B cell (primary cell): ENCODE measurements around the gene TMEM260. TPM values are rescaled to one million over a fixed set of nuclear protein-coding genes. Genes with fewer than 3 reads are reported as not detected.

Experiments
- ATAC-seq: fragments of 200-7000 bp; cut with Tn5 transposase; one replicate; pipeline ENCODE4 v1.10.0; 2021; ENCODE audit warnings: low read depth, mild to moderate bottlenecking, moderate number of reproducible peaks, moderate library complexity
- CTCF ChIA-PET: fragments of 350-600 bp; sonication (Branson Sonifier 250); formaldehyde crosslinking; loops from one replicate; lab custom pipeline; 2021; ENCODE audit warnings: antibody characterized with exemption, inconsistent platforms; lab: Charles Lee
- POLR2A ChIA-PET: fragments of 350-600 bp; sonication (Branson Sonifier 250); formaldehyde crosslinking; loops from one replicate; lab custom pipeline; 2021; ENCODE audit warnings: antibody characterized with exemption; lab: Charles Lee
- DNase-seq: peaks from one replicate; pipeline ENCODE4 v3.0.0; 2013
- H2AFZ ChIP-seq: 2 replicates; pipeline ENCODE4 v1.6.1; 2012; ENCODE audit warnings: mild to moderate bottlenecking, low read depth, low read length; ENCODE audit not compliant: insufficient read depth, poor library complexity, severe bottlenecking
- H3K27ac ChIP-seq, 2 donors: 1 replicate in 1 of 2; 2 replicates in 1 of 2; pipeline ENCODE4 v1.5.1; 2012 to 2013; ENCODE audit warnings: low read length in 2 of 2, mild to moderate bottlenecking in 2 of 2, moderate library complexity in 1 of 2
- H3K27me3 ChIP-seq, 4 experiments: fragments of 200-600 bp in 1 of 4; sonication (generic) in 1 of 4; replicated peaks in 1 of 4; 1 replicate in 2 of 4; 2 replicates in 2 of 4; pipeline versions ENCODE4 v1.6.1 to v1.7.0; 2013 to 2016; ENCODE audit warnings: low read length in 3 of 4, mild to moderate bottlenecking in 2 of 4, mixed read lengths in 1 of 4, moderate library complexity in 1 of 4; ENCODE audit not compliant: insufficient read depth in 4 of 4, control insufficient read depth in 3 of 4; ENCODE audit errors: control extremely low read depth in 1 of 4
- H3K36me3 ChIP-seq, 2 experiments: replicated peaks in 1 of 2; 1 replicate in 1 of 2; 2 replicates in 1 of 2; pipeline versions ENCODE4 v1.6.1 to v1.7.1; 2013; ENCODE audit warnings: low read length in 1 of 2; ENCODE audit not compliant: insufficient read depth in 2 of 2, control insufficient read depth in 1 of 2; ENCODE audit errors: control extremely low read depth in 1 of 2, extremely low read depth in 1 of 2
- H3K4me1 ChIP-seq, 2 donors: fragments of 200-600 bp in 1 of 2; sonication (generic) in 1 of 2; 1 replicate in 1 of 2; 2 replicates in 1 of 2; pipeline versions ENCODE4 v1.5.1 to v1.6.1; 2013 to 2017; ENCODE audit warnings: low read length in 2 of 2; ENCODE audit not compliant: control insufficient read depth in 2 of 2, insufficient read depth in 2 of 2
- H3K4me2 ChIP-seq: replicated peaks from 2 replicates; pipeline ENCODE3; 2012; ENCODE audit warnings: mild to moderate bottlenecking, low read depth, low read length; ENCODE audit not compliant: poor library complexity, severe bottlenecking
- H3K4me3 ChIP-seq, 5 experiments: fragments of 200-600 bp in 1 of 5; sonication (generic) in 1 of 5; 1 replicate in 3 of 5; 2 replicates in 2 of 5; pipeline versions ENCODE4 v1.5.1 to v1.7.0; 2011 to 2016; ENCODE audit warnings: low read length in 4 of 5, mild to moderate bottlenecking in 4 of 5, low read depth in 2 of 5, control low read depth in 1 of 5, moderate library complexity in 1 of 5; ENCODE audit not compliant: insufficient read depth in 1 of 5; ENCODE audit errors: control extremely low read depth in 1 of 5, extremely low read depth in 1 of 5
- H3K79me2 ChIP-seq: fragments of 200-600 bp; sonication (generic); one replicate; pipeline ENCODE4 v1.6.0; 2016; ENCODE audit warnings: low read length; ENCODE audit not compliant: control insufficient read depth, insufficient read depth
- H3K9ac ChIP-seq: fragments of 200-600 bp; sonication (generic); 2 replicates; pipeline ENCODE4 v1.6.1; 2017; ENCODE audit warnings: mild to moderate bottlenecking, low read length, moderate library complexity
- H3K9me3 ChIP-seq, 3 donors: one replicate each; pipeline versions ENCODE4 v1.6.1 to v1.7.1; 2013; ENCODE audit warnings: low read length in 2 of 3; ENCODE audit not compliant: control insufficient read depth in 2 of 3, insufficient read depth in 1 of 3; ENCODE audit errors: control extremely low read depth in 1 of 3
- H4K20me1 ChIP-seq: 2 replicates; pipeline ENCODE4 v1.6.0; 2012; ENCODE audit warnings: mild to moderate bottlenecking, low read length; ENCODE audit not compliant: insufficient read depth, control insufficient read depth, poor library complexity, severe bottlenecking
- H3K27ac Mint-ChIP-seq: one replicate; pipeline ENCODE4 v1.8.0; 2021; ENCODE audit warnings: mixed read lengths
- H3K27me3 Mint-ChIP-seq: one replicate; pipeline ENCODE4 v1.8.0; 2021; ENCODE audit warnings: mixed read lengths
- H3K4me1 Mint-ChIP-seq: one replicate; pipeline ENCODE4 v1.8.0; 2021; ENCODE audit warnings: mixed read lengths
- H3K4me3 Mint-ChIP-seq: one replicate; pipeline ENCODE4 v1.8.0; 2021; ENCODE audit warnings: mixed read lengths
- H3K9me3 Mint-ChIP-seq: one replicate; pipeline ENCODE4 v1.8.0; 2022; ENCODE audit warnings: mixed read lengths; ENCODE audit not compliant: insufficient read depth
- EZH2 ChIP-seq: IDR thresholded peaks from 2 replicates; pipeline ENCODE4 v1.6.1; 2012; ENCODE audit warnings: borderline replicate concordance, low read depth, mild to moderate bottlenecking, moderate library complexity, low read length; ENCODE audit not compliant: insufficient read depth, poor library complexity, severe bottlenecking
- WGBS: methylation state at CpG from one replicate; pipeline ENCODE4 v1.1.5; 2013; ENCODE audit warnings: missing lambda C conversion rate; ENCODE audit not compliant: insufficient coverage; 5-methylcytosine and 5-hydroxymethylcytosine counted together
- intact Hi-C: fragments of 100-400 bp; cut with micrococcal nuclease; formaldehyde crosslinking; loops from one replicate; pipeline ENCODE4 v1.10.0; 2022
- polyA plus RNA-seq: library from polyadenylated mRNA; depleted of rRNA; stranded (reverse); fragments of >200 nt; gene quantifications from 2 replicates; pipeline ENCODE4 v1.2.3, GENCODE V29; 2012
- total RNA-seq, 2 donors: library from RNA; stranded (reverse); fragments of 120-200 nt in 1 of 2; gene quantifications; 1 replicate in 1 of 2; 2 replicates in 1 of 2; pipeline versions ENCODE4 v1.2.3 to v1.2.4, GENCODE V29; 2013 to 2022
- TF ChIP-seq, protein P1 (sequence below): fragments of 200-600 bp; IDR thresholded peaks from one replicate; pipeline ENCODE4 v1.8.0; 2022; ENCODE audit warnings: antibody characterized with exemption, mild to moderate bottlenecking

TMEM260 gene
- total and polyA plus RNA-seq, 2 donors (not counting 1 experiment from before 2014, with no cell fraction given), result 14.2 to 33.9 TPM

DNA sequence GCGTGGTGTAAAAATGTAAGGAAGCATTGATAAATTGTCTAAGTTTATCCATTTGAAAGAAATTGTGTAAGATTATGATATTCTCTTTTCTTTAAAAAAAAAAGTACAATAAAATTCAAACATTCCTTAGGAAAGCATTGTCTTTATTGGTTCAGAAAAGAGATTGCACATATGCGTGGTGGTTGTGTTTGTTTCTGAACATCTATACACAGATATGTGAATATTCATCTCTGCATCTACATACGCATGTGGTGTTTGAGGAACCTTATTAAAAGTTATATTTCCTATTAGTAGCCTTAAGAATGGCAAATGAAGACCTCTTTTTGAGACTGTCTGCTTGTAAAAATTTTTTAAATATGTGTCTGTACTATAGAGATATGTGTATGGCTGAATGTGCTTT lies 69.8 kb downstream of the TMEM260 start:
- Histone ChIP-seq H2AFZ (no peak overlapping the region), H3K9ac (no peak overlapping the region), H3K79me2 (no peaks in the 10 kb centered on the region), H4K20me1 (no peaks in the 10 kb centered on the region), H3K4me2 (no peak overlapping the region), H3K36me3 (peaks cover 2 to 11% of the 10 kb centered on the region in 2 experiments), H3K4me3 (no peak overlapping the region), H3K27ac (no peak overlapping the region), H3K9me3 (no peaks in the 10 kb centered on the region), H3K27me3 (no peaks in the 10 kb centered on the region), H3K4me1 (no peaks in the 10 kb centered on the region)
- ChIA-PET CTCF (interaction anchor here (1.3 kb wide), 1 partner anchor 9 kb away, joined by 5 read pairs; no protein-coding TSS in a partner anchor), POLR2A (no interaction called here)
- no peaks in the 10 kb centered on the region for H3K9me3 Mint-ChIP-seq
- TF ChIP-seq, protein P1, sequence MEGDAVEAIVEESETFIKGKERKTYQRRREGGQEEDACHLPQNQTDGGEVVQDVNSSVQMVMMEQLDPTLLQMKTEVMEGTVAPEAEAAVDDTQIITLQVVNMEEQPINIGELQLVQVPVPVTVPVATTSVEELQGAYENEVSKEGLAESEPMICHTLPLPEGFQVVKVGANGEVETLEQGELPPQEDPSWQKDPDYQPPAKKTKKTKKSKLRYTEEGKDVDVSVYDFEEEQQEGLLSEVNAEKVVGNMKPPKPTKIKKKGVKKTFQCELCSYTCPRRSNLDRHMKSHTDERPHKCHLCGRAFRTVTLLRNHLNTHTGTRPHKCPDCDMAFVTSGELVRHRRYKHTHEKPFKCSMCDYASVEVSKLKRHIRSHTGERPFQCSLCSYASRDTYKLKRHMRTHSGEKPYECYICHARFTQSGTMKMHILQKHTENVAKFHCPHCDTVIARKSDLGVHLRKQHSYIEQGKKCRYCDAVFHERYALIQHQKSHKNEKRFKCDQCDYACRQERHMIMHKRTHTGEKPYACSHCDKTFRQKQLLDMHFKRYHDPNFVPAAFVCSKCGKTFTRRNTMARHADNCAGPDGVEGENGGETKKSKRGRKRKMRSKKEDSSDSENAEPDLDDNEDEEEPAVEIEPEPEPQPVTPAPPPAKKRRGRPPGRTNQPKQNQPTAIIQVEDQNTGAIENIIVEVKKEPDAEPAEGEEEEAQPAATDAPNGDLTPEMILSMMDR, result no peak
- no peak for TF ChIP-seq EZH2
- no peaks in the 10 kb centered on the region for H3K4me1 Mint-ChIP-seq
- DNase-seq (no peak), ATAC-seq (no peak)
- no CpG with 5 or more reads among the region's 3 CpGs for WGBS
- H3K4me3 Mint-ChIP-seq, result no peak overlapping the region
- H3K27ac Mint-ChIP-seq, result no peak overlapping the region
- no peaks in the 10 kb centered on the region for H3K27me3 Mint-ChIP-seq
- intact Hi-C loops, result no loop called here

DNA sequence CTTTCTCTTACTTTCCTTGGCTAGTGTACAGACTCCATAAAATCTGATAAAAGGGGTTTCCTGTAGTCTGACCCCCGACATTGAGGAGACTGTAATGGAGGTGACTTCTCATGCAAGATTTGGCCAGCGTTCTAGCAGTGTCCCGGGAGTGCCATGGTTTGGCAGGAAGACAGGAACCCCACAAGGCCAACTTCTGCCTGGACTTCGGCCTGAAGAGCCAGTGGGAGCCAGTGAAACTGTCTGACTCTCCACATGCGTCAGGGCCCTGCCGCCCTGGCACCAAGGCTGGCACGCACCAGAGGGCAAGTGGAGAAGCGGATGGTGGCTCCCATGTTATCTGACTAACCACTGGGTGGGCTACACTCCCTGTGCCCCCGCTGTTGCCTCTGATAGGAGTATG lies 70.5 kb downstream of the TMEM260 start:
- no peak overlapping the region for H3K27ac ChIP-seq
- no peaks in the 10 kb centered on the region for H3K27me3 ChIP-seq
- H3K36me3 ChIP-seq, result peaks cover 2 to 11% of the 10 kb centered on the region in 2 experiments
- ChIA-PET POLR2A (no interaction called here), CTCF (interaction anchor here (1.3 kb wide), 1 partner anchor 8 kb away, joined by 5 read pairs; no protein-coding TSS in a partner anchor)
- H3K27me3 Mint-ChIP-seq, result no peaks in the 10 kb centered on the region
- no peaks in the 10 kb centered on the region for H3K9me3 ChIP-seq
- WGBS, result 90% methylated on average over 8 of the region's 9 CpGs
- H2AFZ ChIP-seq, result no peak overlapping the region
- H3K4me2 ChIP-seq, result no peak overlapping the region
- no peak overlapping the region for H3K27ac Mint-ChIP-seq
- DNase-seq, result no peak
- intact Hi-C loops, result no loop called here
- H3K9me3 Mint-ChIP-seq, result no peaks in the 10 kb centered on the region
- no peak overlapping the region for H3K4me3 ChIP-seq
- ATAC-seq, result no peak
- H4K20me1 ChIP-seq, result no peaks in the 10 kb centered on the region
- no peaks in the 10 kb centered on the region for H3K4me1 Mint-ChIP-seq
- H3K4me3 Mint-ChIP-seq, result no peak overlapping the region
- H3K9ac ChIP-seq, result no peak overlapping the region
- TF ChIP-seq, protein P1, result no peak
- TF ChIP-seq EZH2, result no peak
- no peaks in the 10 kb centered on the region for H3K79me2 ChIP-seq
- no peaks in the 10 kb centered on the region for H3K4me1 ChIP-seq
